GM19025 (cell line): ENCODE measurements around the gene MBOAT7.
"Not testable (repeated sequence)": the region's sequence is repeated elsewhere in the genome, so short reads cannot be mapped to it uniquely, and the experiment has no call there.

Experiments
- ATAC-seq: cut with Tn5 transposase; IDR thresholded peaks from one replicate; pipeline ENCODE4 v1.9.1; 2021; ENCODE audit warnings: mild to moderate bottlenecking, low read depth, moderate library complexity; ENCODE audit not compliant: unreplicated experiment

Gene MBOAT7

GRCh38 chr19:54209811-54210494 lies 20.6 kb upstream of the MBOAT7 start:
- no peak for ATAC-seq

GRCh38 chr19:54209058-54209810 lies 19.9 kb upstream of the MBOAT7 start:
- ATAC-seq, result no peak

- ATAC-seq, result no peak
These were observed 19.3 kb upstream of the MBOAT7 start for GRCh38 chr19:54208784-54209057.

GRCh38 chr19:54207983-54208783 lies 18.8 kb upstream of the MBOAT7 start:
- no peak for ATAC-seq

DNA sequence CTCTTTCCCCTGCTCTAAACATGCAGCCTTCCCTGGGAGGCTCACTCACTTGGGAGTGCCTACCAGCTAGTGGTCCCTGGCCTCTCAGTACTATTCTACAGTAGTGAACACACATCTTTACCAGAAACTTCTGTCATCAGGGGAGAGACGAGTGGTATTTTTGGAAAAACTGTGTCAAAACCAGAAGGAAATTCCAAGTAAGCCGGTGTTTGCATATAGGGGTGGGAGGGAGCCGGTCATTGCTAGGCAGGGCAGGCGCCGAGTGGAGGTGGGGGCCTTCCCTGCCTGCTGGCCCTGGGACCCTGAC lies 18.2 kb upstream of the MBOAT7 start:
- ATAC-seq, result no peak

GRCh38 chr19:54207193-54207592 lies 17.8 kb upstream of the MBOAT7 start:
- not testable (repeated sequence) for ATAC-seq

- ATAC-seq, result no peak
These were observed 17.4 kb upstream of the MBOAT7 start for GRCh38 chr19:54206831-54207177.

- ATAC-seq, result no peak
These were observed 16.9 kb upstream of the MBOAT7 start for GRCh38 chr19:54206030-54206830.

DNA sequence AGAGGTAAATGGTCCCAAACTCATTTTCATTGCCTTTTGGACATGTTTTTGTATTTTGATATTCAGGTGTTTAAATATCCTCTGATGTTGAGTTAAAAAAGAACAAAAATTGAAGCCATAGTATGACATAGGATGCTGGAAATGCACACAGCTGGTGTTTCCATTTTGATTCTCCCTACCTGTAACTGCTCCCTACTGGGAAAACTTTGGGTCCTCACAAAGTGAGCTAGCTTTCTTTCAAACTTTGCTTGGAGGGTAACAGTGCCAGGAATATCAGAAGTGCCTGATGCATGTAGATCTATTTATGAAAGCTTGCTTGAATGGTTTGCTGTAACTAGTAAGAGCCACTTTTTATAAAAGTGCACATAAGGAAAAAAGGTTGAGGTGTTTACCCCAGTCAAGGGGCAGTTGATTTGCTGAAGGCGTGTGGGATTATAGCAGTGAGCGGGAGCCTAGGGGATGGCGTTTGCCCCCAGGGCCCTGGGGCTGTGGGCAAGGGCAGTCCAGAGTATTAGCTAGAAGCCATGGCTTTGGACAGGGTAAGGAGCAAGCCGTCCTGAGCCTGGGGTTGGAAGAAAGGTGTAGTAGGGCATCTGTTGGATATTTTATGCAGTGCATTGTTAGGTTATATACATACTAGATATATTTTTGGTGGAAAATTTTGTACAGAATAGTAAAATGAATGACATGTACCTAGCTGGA lies 15.5 kb upstream of the MBOAT7 start:
- ATAC-seq, result no peak

GRCh38 chr19:54203151-54203611 lies 13.8 kb upstream of the MBOAT7 start:
- ATAC-seq, result no peak

DNA sequence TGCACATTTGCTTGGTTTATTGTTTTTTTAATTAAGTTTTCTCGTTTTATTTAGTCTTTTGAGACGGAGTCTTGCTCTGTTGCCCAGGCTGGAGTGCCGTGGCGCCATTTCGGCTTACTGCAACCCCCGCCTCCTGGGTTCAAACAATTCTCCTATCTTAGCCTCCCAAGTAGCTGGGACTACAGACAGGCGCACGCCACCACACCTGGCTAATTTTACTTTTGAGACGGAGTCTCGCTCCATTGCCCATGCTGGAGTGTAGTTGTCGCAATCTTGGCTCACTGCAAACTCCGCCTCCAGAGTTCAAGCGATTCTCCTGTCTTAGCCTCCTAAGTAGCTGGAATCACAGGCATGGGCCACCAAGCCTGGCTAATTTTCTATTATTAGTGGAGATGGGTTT lies 12.6 kb upstream of the MBOAT7 start:
- ATAC-seq, result no peak

DNA sequence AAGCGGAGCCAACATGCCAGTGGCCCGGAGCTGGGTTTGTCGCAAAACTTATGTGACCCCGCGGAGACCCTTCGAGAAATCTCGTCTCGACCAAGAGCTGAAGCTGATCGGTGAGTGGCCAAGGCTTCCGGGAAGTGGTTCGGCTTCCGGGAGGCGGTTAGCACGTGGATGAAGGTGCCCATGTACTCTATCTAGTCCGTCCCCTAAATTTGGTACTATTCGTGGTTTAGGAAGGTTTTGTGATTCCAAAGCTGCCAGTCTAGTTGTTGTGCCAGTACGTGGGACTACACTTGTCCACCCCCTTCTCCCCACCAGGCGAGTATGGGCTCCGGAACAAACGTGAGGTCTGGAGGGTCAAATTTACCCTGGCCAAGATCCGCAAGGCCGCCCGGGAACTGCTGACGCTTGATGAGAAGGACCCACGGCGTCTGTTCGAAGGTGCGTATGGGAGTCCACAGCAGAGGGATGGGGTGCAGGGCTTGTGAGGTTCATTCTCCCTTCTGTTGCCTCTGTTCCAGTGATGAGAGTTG lies 11.9 kb upstream of the MBOAT7 start:
- ATAC-seq, result no peak

DNA sequence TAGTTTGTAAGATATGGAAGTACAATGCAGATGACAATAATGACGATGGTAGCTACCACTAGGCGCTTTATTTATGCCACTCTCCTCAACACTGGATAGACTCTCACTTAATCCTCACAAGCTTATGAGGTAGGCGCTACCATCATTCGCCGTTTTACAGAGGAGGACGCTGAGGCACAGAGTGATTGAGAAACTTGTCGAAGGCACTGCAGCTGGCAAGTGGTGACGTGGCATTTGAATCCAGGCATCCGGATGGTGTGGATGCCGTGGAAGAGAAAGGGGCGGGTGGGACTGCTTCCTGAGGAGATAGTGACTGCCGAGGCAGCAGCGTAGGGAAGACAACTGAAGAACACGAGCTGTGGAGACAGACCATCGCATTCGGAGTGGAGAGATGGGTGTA lies 10.0 kb upstream of the MBOAT7 start:
- no peak for ATAC-seq

GRCh38 chr19:54197121-54197520 lies 7.7 kb upstream of the MBOAT7 start:
- no peak for ATAC-seq

- no peak for ATAC-seq
These were observed 7.2 kb upstream of the MBOAT7 start for GRCh38 chr19:54196536-54196935.

GRCh38 chr19:54194463-54194862 lies 5.1 kb upstream of the MBOAT7 start:
- not testable (repeated sequence) for ATAC-seq

DNA sequence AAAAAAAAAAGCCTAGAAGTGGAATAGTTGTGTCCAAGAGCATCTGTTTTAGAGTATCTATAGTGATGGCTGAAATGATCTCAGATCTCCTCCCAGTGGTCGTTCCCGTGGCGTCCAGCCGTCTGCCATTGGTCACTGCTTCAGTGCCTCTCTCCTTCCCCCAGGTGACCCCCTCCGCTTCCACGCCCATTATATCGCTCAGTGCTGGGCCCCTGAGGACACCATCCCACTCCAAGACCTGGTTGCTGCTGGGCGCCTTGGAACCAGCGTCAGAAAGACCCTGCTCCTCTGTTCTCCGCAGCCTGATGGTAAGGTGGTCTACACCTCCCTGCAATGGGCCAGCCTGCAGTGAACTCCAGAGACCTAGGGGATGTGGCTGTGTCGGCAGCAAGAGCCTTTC lies 3.6 kb upstream of the MBOAT7 start:
- ATAC-seq, result no peak

- no peak for ATAC-seq
These were observed 2.6 kb upstream of the MBOAT7 start for GRCh38 chr19:54191811-54192453.

- peak; percentile 24 for ATAC-seq
These were observed 1.8 kb upstream of the MBOAT7 start, which contains the start of gene TSEN34 for GRCh38 chr19:54191011-54191810. TSS of gene TSEN34 (plus strand) at chr19:54191308. CDS start at chr19:54191365, 57 bp downstream.
